Heart left ventricle (tissue), 13 donors: Measurements from ENCODE around the gene LMOD3.

ENCODE experiments used
- POLR2A ChIP-seq, 2 donors: fragments of 450-650 bp; IDR thresholded peaks; one replicate each; pipeline ENCODE4 v1.6.1; 2017; ENCODE audit warnings: antibody characterized with exemption in 2 of 2, mild to moderate bottlenecking in 2 of 2, moderate library complexity in 2 of 2
- TF ChIP-seq, protein P1 (sequence below), 12 donors: fragments of 200-600 bp; sonication (generic) in 4 of 12; IDR thresholded peaks; one replicate each; pipeline versions ENCODE4 v1.5.0 to v1.8.0; 2018 to 2022; ENCODE audit warnings: antibody characterized with exemption in 12 of 12, mild to moderate bottlenecking in 5 of 12
- donor health status: ischemic (EF 13 %, LVEDD 7.1; RV severe dilation, severe dysfunction).
- donor health status: DM: no; HTN: yes; CAD: no.
- donor health status: DM: no; HTN: no; CAD: no.
- donor health status: ischemic (EF 25% LVEDD 6.9; RV normal size, moderate dysfunction).
- donor health status: ischemic (EF 25% LVEDD 5.7; RV mildly dilated, moderate dysfunction).
- donor health status: ischemic (EF 35%, LVEDD 5.7; RV mildly dilated, moderate dysfunction).
- donor health status: nonischemic (EF 11% LVEDD 7.7; RV severe dilation, severe dysfunction).
- donor health status: DM: yes; HTN: yes; CAD: no.
- donor health status: PGD.
- donor health status: ischemic (EF 29% LVEDD 5.4; RV normal size, mild dysfunction).
- donor health status: nonischemic (EF 23%, LVEDD 6.1; RV moderate dilation, normal function).

DNA sequence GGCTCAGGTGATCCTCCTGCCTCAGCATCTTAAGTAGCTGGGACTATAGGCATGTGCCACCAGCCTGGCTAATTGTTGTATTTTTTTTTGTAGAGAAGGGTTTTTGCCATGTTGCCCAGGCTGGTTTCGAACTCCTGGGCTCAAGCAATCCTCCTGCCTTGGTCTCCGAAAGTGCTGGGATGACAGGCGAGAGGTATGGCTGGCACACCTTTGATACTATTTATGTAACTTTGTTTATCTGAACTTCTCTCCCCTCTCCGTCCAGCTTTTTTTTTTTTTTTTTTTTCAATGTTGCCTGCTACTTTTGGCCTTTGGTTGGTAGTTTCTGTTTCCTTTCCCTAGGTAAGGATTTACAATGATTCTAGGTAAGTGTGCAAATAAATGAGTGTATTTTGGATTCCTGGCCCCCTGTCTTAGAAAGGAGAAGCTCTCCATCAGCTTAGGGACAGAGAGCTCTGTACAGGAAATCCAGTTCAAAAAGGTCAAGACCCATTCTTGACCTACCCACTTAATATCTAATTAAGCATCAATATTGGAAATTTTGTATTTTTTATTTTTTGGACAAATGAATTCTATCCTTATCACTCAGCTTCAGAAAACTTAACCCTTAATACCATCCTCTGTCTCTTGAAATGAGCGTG is 30.9 kb downstream of the LMOD3 start:
- TF ChIP-seq, protein P1, sequence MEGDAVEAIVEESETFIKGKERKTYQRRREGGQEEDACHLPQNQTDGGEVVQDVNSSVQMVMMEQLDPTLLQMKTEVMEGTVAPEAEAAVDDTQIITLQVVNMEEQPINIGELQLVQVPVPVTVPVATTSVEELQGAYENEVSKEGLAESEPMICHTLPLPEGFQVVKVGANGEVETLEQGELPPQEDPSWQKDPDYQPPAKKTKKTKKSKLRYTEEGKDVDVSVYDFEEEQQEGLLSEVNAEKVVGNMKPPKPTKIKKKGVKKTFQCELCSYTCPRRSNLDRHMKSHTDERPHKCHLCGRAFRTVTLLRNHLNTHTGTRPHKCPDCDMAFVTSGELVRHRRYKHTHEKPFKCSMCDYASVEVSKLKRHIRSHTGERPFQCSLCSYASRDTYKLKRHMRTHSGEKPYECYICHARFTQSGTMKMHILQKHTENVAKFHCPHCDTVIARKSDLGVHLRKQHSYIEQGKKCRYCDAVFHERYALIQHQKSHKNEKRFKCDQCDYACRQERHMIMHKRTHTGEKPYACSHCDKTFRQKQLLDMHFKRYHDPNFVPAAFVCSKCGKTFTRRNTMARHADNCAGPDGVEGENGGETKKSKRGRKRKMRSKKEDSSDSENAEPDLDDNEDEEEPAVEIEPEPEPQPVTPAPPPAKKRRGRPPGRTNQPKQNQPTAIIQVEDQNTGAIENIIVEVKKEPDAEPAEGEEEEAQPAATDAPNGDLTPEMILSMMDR (IDR thresholded peaks at IDR 0.05) = no peak
- no peak for TF ChIP-seq POLR2A (IDR thresholded peaks at IDR 0.05)
